Peyer's patch (tissue), 4 donors: Measurements from ENCODE around the gene RAB40C. TPM values are rescaled to one million over a fixed set of nuclear protein-coding genes. Genes with fewer than 3 reads are reported as not detected.
A peak's percentile ranks its signal among the peaks of the same experiment; 100 is the strongest.

Source experiments
- DNase-seq, 3 donors: peaks; one replicate each; pipeline ENCODE4 v3.0.0-alpha.2; 2017 to 2019
- H3K27ac ChIP-seq, 4 donors: fragments of 200-600 bp; sonication (generic); one replicate each; pipeline ENCODE4 v1.5.1; 2016 to 2019
- H3K27me3 ChIP-seq, 2 donors: fragments of 200-600 bp; sonication (generic); one replicate each; pipeline ENCODE4 v1.5.1; 2019
- H3K36me3 ChIP-seq, 3 donors: fragments of 200-600 bp; sonication (generic); one replicate each; pipeline ENCODE4 v1.5.1; 2016 to 2019
- H3K4me1 ChIP-seq, 4 donors: fragments of 200-600 bp; sonication (generic); one replicate each; pipeline ENCODE4 v1.5.1; 2016 to 2019
- H3K4me3 ChIP-seq, 4 donors: fragments of 200-600 bp; sonication (generic); 1 replicate in 3 of 4; 2 replicates in 1 of 4; pipeline ENCODE4 v1.5.1; 2016 to 2019; ENCODE audit warnings: mild to moderate bottlenecking in 1 of 4
- H3K9me3 ChIP-seq, 4 donors: fragments of 200-600 bp; sonication (generic); one replicate each; pipeline ENCODE4 v1.5.1; 2016 to 2019; ENCODE audit warnings: mild to moderate bottlenecking in 1 of 4
- POLR2A ChIP-seq, 2 donors: fragments of 450-650 bp; IDR thresholded peaks; one replicate each; pipeline ENCODE4 v1.5.1; 2017; ENCODE audit warnings: antibody characterized with exemption in 2 of 2, mild to moderate bottlenecking in 2 of 2, moderate library complexity in 2 of 2
- total RNA-seq, 4 donors: library from RNA; depleted of rRNA; stranded (reverse); fragments of >200 nt; gene quantifications; one replicate each; pipeline ENCODE4 v1.1.0, GENCODE V29; 2016
- TF ChIP-seq, protein P1 (sequence below), 6 experiments: fragments of 450-650 bp in 4 of 6; fragments of 200-600 bp in 2 of 6; sonication (generic) in 1 of 6; IDR thresholded peaks; one replicate each; pipeline ENCODE4 v1.5.1; 2017 to 2019; ENCODE audit warnings: antibody characterized with exemption in 6 of 6, mild to moderate bottlenecking in 3 of 6, moderate library complexity in 1 of 6

Gene RAB40C
- total RNA-seq, 4 donors from 2014 or later = 27.2 to 83.6 (median 62.7) TPM

DNA sequence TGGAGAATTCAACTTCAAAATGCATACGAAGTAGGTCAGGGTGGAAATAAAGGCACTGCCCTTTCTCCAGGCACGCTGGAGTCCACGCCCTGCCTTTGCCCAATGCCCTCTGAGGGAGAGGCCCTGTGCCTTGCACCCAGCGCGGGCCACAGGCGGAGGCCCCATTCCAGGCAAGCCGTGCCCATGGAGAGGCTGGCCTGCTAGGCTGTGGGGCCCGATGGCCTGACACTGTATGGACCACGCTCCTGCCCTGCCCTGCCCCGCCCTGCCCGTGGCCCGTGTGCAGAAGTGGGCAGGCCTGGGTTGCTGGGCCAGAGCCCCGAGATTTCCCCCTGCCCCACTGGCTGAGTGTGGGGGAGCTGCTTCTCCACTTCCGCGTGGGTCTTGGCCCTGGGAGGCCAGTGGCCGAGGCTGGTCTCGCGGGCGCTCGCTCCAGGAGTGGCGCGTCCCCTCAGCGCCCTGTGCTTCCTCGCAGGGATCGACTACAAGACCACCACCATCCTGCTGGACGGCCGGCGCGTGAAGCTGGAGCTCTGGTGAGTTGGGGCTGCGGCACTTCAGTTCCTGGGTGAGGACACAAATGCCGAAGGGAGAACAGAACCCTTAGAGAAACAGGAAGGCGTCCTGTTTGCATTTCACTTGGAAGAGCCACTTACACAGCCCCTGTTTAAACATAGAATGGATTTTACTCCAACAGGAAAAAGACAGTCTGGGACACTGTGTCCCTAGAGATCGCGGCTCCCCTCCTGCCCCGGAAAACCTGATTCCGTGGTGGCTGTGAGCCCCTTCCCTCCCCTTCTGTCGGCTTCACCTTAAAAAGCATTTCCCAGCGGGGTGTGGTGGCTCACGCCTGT lies 27.1 kb downstream of the RAB40C start:
- Histone ChIP-seq H3K27ac (peak overlapping the region in 2 of 4 donors; percentile 25 to 52), H3K4me3 (no peak overlapping the region), H3K27me3 (no peaks in the 10 kb centered on the region), H3K4me1 (peaks cover 0 to 22% (median 0%) of the 10 kb centered on the region in 4 donors), H3K36me3 (peaks cover 0 to 4% (median 0%) of the 10 kb centered on the region in 3 donors), H3K9me3 (no peaks in the 10 kb centered on the region)
- peak in 1 of 3 donors; percentile 69 for DNase-seq
- no peak for TF ChIP-seq POLR2A (IDR thresholded peaks at IDR 0.05)
- TF ChIP-seq, protein P1, sequence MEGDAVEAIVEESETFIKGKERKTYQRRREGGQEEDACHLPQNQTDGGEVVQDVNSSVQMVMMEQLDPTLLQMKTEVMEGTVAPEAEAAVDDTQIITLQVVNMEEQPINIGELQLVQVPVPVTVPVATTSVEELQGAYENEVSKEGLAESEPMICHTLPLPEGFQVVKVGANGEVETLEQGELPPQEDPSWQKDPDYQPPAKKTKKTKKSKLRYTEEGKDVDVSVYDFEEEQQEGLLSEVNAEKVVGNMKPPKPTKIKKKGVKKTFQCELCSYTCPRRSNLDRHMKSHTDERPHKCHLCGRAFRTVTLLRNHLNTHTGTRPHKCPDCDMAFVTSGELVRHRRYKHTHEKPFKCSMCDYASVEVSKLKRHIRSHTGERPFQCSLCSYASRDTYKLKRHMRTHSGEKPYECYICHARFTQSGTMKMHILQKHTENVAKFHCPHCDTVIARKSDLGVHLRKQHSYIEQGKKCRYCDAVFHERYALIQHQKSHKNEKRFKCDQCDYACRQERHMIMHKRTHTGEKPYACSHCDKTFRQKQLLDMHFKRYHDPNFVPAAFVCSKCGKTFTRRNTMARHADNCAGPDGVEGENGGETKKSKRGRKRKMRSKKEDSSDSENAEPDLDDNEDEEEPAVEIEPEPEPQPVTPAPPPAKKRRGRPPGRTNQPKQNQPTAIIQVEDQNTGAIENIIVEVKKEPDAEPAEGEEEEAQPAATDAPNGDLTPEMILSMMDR (IDR thresholded peaks at IDR 0.05) = no peak

DNA sequence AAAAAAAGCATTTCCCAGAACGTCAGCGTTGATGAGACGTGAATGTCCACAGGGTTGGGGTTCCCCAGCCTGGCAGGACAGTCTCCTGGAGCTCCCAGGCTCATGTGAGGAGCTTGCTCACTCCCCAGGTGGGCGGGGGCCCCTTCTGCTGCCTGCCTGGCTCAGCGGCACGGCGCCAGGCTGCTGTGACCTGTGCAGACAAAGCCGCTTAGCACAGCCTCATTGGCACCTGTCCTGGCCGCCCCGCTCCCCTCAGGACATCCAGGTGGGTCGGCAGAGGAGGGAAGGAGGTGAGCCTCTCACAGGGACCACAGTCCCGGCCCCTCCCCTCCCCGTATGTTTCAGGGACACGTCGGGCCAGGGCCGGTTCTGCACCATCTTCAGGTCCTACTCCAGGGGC lies 28.0 kb downstream of the RAB40C start:
- H3K36me3 ChIP-seq = peaks cover 0 to 4% (median 0%) of the 10 kb centered on the region in 3 donors
- no peak overlapping the region for H3K4me3 ChIP-seq
- no peak overlapping the region for H3K27ac ChIP-seq
- H3K4me1 ChIP-seq = peaks cover 0 to 22% (median 0%) of the 10 kb centered on the region in 4 donors
- no peaks in the 10 kb centered on the region for H3K27me3 ChIP-seq
- DNase-seq = no peak
- no peak for TF ChIP-seq POLR2A (IDR thresholded peaks at IDR 0.05)
- TF ChIP-seq, protein P1 (IDR thresholded peaks at IDR 0.05) = no peak
- no peaks in the 10 kb centered on the region for H3K9me3 ChIP-seq

DNA sequence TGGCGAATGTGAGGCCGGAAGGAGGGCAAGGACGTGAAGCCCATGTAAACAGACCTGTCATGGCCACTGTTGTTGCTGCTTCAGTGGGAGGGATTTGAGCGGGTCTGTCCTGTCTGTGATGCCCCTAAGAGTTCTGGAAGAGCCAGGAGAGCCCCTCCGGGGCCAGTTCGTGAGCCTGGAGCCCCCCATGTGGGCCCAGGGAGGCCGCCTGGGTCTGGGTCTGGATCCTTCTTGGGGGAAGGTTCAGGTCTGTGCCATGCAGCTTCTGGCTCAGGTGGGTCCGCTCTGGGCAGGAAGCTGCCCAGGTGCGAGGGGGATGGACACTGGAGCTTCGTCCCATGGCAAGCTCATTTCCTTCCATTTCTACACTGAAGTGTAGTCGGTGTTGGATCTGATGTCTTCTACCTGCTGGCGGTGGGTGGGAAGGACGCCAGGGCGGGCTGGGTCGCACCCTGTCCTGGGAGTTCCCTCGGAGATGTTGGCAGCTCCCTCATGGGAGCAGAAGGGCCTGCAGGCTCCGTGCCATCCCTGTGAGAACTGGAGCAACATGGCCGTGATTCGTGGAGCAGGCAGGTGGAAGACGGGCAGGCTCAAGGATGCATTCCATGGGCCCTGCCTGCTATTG lies 29.7 kb downstream of the RAB40C start:
- DNase-seq = no peak
- Histone ChIP-seq H3K4me1 (peaks cover 0 to 22% (median 0%) of the 10 kb centered on the region in 4 donors), H3K9me3 (no peaks in the 10 kb centered on the region), H3K4me3 (no peak overlapping the region), H3K36me3 (peaks cover 0 to 4% (median 0%) of the 10 kb centered on the region in 3 donors), H3K27me3 (no peaks in the 10 kb centered on the region), H3K27ac (no peak overlapping the region)
- TF ChIP-seq, protein P1 (IDR thresholded peaks at IDR 0.05) = no peak
- TF ChIP-seq POLR2A (IDR thresholded peaks at IDR 0.05) = no peak

DNA sequence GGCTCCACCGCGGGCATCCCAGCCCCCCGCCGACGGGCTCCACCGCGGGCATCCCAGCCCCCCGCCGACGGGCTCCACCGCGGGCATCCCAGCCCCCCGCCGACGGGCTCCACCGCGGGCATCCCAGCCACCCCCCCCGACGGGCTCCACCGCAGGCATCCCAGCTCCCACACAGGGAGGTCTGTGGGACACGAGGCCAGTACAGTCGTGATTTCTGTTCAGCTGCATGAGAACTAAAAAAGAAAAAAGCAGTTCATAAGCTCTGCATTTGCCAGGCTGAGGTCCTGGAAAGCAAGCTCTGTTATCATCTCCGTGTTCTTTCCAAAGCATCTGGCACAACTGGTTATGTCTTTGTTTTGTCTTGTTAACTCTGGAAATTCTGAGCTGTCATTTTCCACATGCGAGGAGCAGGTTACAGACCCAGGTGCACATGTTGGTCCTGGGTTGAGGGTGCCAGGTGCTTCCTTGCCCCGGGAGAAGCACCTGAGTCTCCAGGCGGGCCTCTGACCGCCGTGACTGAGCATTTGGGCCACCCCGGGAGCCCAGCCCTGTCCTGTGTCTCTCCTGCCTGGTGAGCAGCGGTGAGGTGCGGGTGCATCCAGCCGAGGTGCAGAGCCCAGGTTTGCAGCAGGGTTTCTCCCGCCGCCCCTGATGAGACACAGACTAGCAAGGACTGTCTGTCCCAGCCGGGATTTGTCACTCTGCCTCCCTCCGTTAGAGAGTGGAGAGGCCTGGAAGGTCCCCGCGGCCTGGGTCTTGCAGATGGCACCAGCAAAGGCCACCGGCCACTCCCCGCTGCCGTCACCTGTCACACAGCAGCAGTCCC lies 31.0 kb downstream of the RAB40C start:
- Histone ChIP-seq H3K27me3 (no peaks in the 10 kb centered on the region), H3K4me3 (no peak overlapping the region), H3K9me3 (no peaks in the 10 kb centered on the region), H3K4me1 (peaks cover 0 to 14% (median 0%) of the 10 kb centered on the region in 4 donors), H3K36me3 (peaks cover 0 to 15% (median 0%) of the 10 kb centered on the region in 3 donors), H3K27ac (no peak overlapping the region)
- DNase-seq = no peak
- no peak for TF ChIP-seq POLR2A (IDR thresholded peaks at IDR 0.05)
- TF ChIP-seq, protein P1 (IDR thresholded peaks at IDR 0.05) = no peak

DNA sequence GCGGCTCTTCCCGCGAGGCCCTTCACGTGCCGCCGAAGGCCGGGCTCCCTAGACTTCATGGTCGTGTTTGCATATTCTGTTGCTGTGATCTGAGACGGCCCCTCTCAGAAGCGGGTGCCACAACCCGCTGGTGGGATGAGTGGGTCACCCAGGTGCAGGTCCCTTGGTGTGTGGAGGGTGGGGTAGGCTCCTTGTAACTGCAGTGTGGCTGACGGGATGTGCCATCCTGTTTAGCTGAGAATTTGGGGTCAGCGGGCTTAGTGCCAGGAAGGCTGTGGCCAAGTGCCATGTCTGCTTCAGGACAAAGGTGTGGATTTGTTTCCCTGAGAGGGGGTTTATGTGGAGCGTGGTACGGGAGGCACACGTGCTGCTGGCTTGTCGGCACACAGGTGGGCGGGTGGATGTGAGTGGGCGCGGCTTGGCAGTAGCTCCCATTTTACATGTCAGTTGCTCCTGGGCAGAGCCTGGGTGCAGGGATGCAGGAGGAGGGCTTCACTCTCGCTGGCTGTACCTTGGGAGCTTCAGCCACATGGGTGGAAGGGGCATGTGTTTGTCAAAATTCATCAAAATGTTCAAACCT lies 31.8 kb downstream of the RAB40C start:
- Histone ChIP-seq H3K9me3 (no peaks in the 10 kb centered on the region), H3K4me3 (no peak overlapping the region), H3K36me3 (peaks cover 0 to 22% (median 0%) of the 10 kb centered on the region in 3 donors), H3K4me1 (peaks cover 0 to 9% (median 0%) of the 10 kb centered on the region in 4 donors), H3K27ac (peak overlapping the region in 1 of 4 donors; percentile 19), H3K27me3 (no peaks in the 10 kb centered on the region)
- TF ChIP-seq, protein P1 (IDR thresholded peaks at IDR 0.05) = no peak
- TF ChIP-seq POLR2A (IDR thresholded peaks at IDR 0.05) = no peak
- DNase-seq = no peak
